Keratinocyte (primary cell): ENCODE data around the gene MPPED1. TPM values are rescaled to one million over a fixed set of nuclear protein-coding genes. Genes with fewer than 3 reads are reported as not detected.

Source experiments
- DNase-seq: peaks from one replicate; pipeline ENCODE4 v3.0.0-alpha.2; 2011; ENCODE audit warnings: low read depth, missing footprints, low spot score
- FAIRE-seq: peaks from 2 replicates; lab custom pipeline; 2011; peaks lifted over from hg19 to GRCh38; lab: Jason Lieb, UNC
- H2AFZ ChIP-seq: 2 replicates; pipeline ENCODE4 v1.6.0; 2012; ENCODE audit warnings: low read length, control low read depth, inconsistent platforms; ENCODE audit not compliant: control insufficient read depth
- H3K27ac ChIP-seq: 2 replicates; pipeline ENCODE4 v1.5.1; 2011; ENCODE audit warnings: low read length; ENCODE audit not compliant: control insufficient read depth, insufficient read depth
- H3K27me3 ChIP-seq: 3 replicates; pipeline ENCODE4 v1.6.0; 2011; ENCODE audit warnings: low read length; ENCODE audit not compliant: control insufficient read depth, insufficient read depth; ENCODE audit errors: extremely low read depth
- H3K36me3 ChIP-seq, 2 experiments: 2 replicates in 1 of 2; 3 replicates in 1 of 2; pipeline ENCODE4 v1.5.1; 2011; ENCODE audit warnings: low read length in 2 of 2, mild to moderate bottlenecking in 1 of 2; ENCODE audit not compliant: control insufficient read depth in 2 of 2, insufficient read depth in 2 of 2; ENCODE audit errors: extremely low read depth in 1 of 2
- H3K4me1 ChIP-seq: 3 replicates; pipeline ENCODE4 v1.5.1; 2011; ENCODE audit warnings: low read length; ENCODE audit not compliant: control insufficient read depth, insufficient read depth; ENCODE audit errors: extremely low read depth
- H3K4me2 ChIP-seq: 3 replicates; pipeline ENCODE4 v1.6.0; 2011; ENCODE audit warnings: low read depth, low read length; ENCODE audit not compliant: control insufficient read depth, insufficient read depth; ENCODE audit errors: extremely low read depth
- H3K4me3 ChIP-seq, 3 experiments: fragments of 200-600 bp in 1 of 3; sonication (generic) in 1 of 3; 2 replicates in 2 of 3; 3 replicates in 1 of 3; pipeline ENCODE4 v1.5.1; 2011 to 2016; ENCODE audit warnings: low read length in 3 of 3, mild to moderate bottlenecking in 3 of 3, control low read depth in 2 of 3, inconsistent platforms in 1 of 3, low read depth in 1 of 3, mixed read lengths in 1 of 3, mixed run types in 1 of 3, moderate library complexity in 1 of 3; ENCODE audit not compliant: control insufficient read depth in 2 of 3, insufficient read depth in 2 of 3; ENCODE audit errors: extremely low read depth in 1 of 3
- H3K79me2 ChIP-seq: 2 replicates; pipeline ENCODE4 v1.6.0; 2012; ENCODE audit warnings: low read length; ENCODE audit not compliant: control insufficient read depth, insufficient read depth
- H3K9ac ChIP-seq: 3 replicates; pipeline ENCODE4 v1.6.0; 2011; ENCODE audit warnings: low read length; ENCODE audit not compliant: control insufficient read depth, insufficient read depth; ENCODE audit errors: extremely low read depth
- H3K9me1 ChIP-seq: 3 replicates; pipeline ENCODE4 v1.6.0; 2011; ENCODE audit warnings: low read length; ENCODE audit not compliant: control insufficient read depth, insufficient read depth; ENCODE audit errors: extremely low read depth
- H3K9me3 ChIP-seq: 2 replicates; pipeline ENCODE4 v1.5.1; 2012; ENCODE audit warnings: low read depth, low read length; ENCODE audit not compliant: control insufficient read depth
- H4K20me1 ChIP-seq: 3 replicates; pipeline ENCODE4 v1.6.0; 2011; ENCODE audit warnings: low read length; ENCODE audit not compliant: control insufficient read depth, insufficient read depth; ENCODE audit errors: extremely low read depth
- CTCF ChIP-seq, 3 experiments: IDR thresholded peaks in 1 of 3; conservative IDR thresholded peaks in 1 of 3; optimal IDR thresholded peaks in 1 of 3; 2 replicates in 2 of 3; 3 replicates in 1 of 3; pipeline versions ENCODE3 to v1.5.1; 2011; ENCODE audit warnings: low read length in 3 of 3, mild to moderate bottlenecking in 3 of 3, moderate library complexity in 2 of 3, control low read depth in 1 of 3, inconsistent platforms in 1 of 3; ENCODE audit not compliant: insufficient read depth in 2 of 3; ENCODE audit errors: extremely low read depth in 1 of 3
- EZH2 ChIP-seq: IDR thresholded peaks from one replicate; pipeline ENCODE4 v1.6.1; 2012; ENCODE audit warnings: inconsistent platforms, mild to moderate bottlenecking, low read length, moderate library complexity
- dilution Hi-C: fragments of 300-500 bp; cut with MboI; formaldehyde crosslinking; loops from one replicate; pipeline ENCODE4 v1.7.0; 2020; ENCODE audit warnings: low sequenced_read_pairs; ENCODE audit not compliant: extremely low pct_ligation_motif_present
- polyA plus RNA-seq, 5 experiments: library from polyadenylated mRNA; depleted of rRNA in 3 of 5; stranded (reverse) in 3 of 5; stranded (forward) in 1 of 5; unstranded in 1 of 5; fragments of >200 nt; gene quantifications; 1 replicate in 1 of 5; 2 replicates in 3 of 5; 3 replicates in 1 of 5; pipeline versions ENCODE4 v1.2.1 to v1.2.3, GENCODE V29; 2011 to 2012; ENCODE audit warnings: missing spikeins in 2 of 5, low read depth in 1 of 5, low replicate concordance in 1 of 5

MPPED1 gene
- polyA plus RNA-seq, 1 donor (not counting 4 experiments of a cell fraction or from before 2014, with no cell fraction given) = not detected

DNA sequence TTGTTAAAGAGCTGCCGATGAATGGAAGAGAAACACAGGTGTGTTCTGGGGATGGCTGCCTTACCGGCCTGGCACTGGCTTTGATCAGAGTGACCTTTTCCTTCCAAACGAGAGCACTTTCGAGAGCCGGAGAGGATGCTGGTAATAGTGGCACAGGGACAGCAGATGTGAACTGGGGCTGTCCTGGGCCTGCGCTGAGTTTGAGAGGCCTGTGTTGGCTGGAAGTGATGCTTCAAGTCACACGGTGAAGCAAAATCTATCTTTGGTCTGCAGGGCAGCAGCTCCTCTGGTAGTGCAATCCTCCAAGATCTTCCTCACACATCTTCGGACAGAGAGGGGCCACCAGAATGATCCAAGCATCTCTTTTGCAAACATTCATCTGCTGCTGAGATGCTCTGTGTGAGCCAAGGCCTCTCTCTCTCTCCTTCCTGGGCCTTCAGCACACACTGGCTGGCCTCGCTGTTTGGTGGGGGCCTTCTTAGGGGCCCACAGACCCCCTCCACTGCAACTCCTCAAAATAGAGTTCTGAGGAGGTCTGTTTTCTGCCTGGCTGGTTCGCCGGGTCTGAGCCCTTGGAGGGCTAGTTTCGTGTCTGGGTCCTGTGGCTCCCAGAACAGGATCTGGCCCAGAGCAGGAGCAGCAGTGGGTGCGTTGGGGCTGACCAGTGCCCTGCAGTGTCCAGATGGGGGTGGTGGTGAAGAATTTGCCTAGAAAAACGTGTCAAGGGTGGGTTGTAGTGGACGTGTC lies 6.4 kb downstream of the MPPED1 start:
- no peak overlapping the region for H3K4me2 ChIP-seq
- no peaks in the 10 kb centered on the region for H3K9me3 ChIP-seq
- peaks cover 55% of the 10 kb centered on the region for H3K27me3 ChIP-seq
- DNase-seq (no peak), FAIRE-seq (no peak)
- no peaks in the 10 kb centered on the region for H3K9me1 ChIP-seq
- H4K20me1 ChIP-seq = peaks cover 2% of the 10 kb centered on the region
- dilution Hi-C loops = no loop called here
- no peak for TF ChIP-seq CTCF (optimal IDR thresholded peaks at IDR 0.05 in 1 of 3, IDR thresholded peaks at IDR 0.05 in 1 of 3, conservative IDR thresholded peaks at IDR 0.05 in 1 of 3; ENCODE audit: extremely low read depth in 1 of 3, insufficient read depth in 2 of 3, low read length in 3 of 3)
- TF ChIP-seq EZH2 = no peak
- no peaks in the 10 kb centered on the region for H3K79me2 ChIP-seq
- no peak overlapping the region for H3K27ac ChIP-seq
- no peak overlapping the region for H3K9ac ChIP-seq
- H3K4me1 ChIP-seq = no peaks in the 10 kb centered on the region
- no peak overlapping the region for H2AFZ ChIP-seq
- no peaks in the 10 kb centered on the region for H3K36me3 ChIP-seq
- H3K4me3 ChIP-seq = no peak overlapping the region

- peaks cover 2% of the 10 kb centered on the region for H4K20me1 ChIP-seq
- H2AFZ ChIP-seq = no peak overlapping the region
- H3K4me2 ChIP-seq = no peak overlapping the region
- dilution Hi-C loops = no loop called here
- peaks cover 58% of the 10 kb centered on the region for H3K27me3 ChIP-seq
- DNase-seq (no peak), FAIRE-seq (no peak)
- H3K4me1 ChIP-seq = no peaks in the 10 kb centered on the region
- no peaks in the 10 kb centered on the region for H3K36me3 ChIP-seq
- no peak overlapping the region for H3K27ac ChIP-seq
- no peaks in the 10 kb centered on the region for H3K9me3 ChIP-seq
- no peaks in the 10 kb centered on the region for H3K79me2 ChIP-seq
- H3K9ac ChIP-seq = no peak overlapping the region
- no peak overlapping the region for H3K4me3 ChIP-seq
- H3K9me1 ChIP-seq = no peaks in the 10 kb centered on the region
- TF ChIP-seq EZH2 (no peak), CTCF (optimal IDR thresholded peaks at IDR 0.05 in 1 of 3, IDR thresholded peaks at IDR 0.05 in 1 of 3, conservative IDR thresholded peaks at IDR 0.05 in 1 of 3; ENCODE audit: extremely low read depth in 1 of 3, insufficient read depth in 2 of 3, low read length in 3 of 3) (no peak)
Observed at GRCh38 chr22:43419371-43420080, 7.7 kb downstream of the MPPED1 start.
